Right lobe of liver (tissue), 6 donors: ENCODE data around the gene C9orf50. TPM values are rescaled to one million over a fixed set of nuclear protein-coding genes. Genes with fewer than 3 reads are reported as not detected.

Experiments
- ATAC-seq, 4 donors: fragments of 200-7000 bp; cut with Tn5 transposase; one replicate each; pipeline ENCODE4 v1.9.1; 2020; ENCODE audit warnings: mild to moderate bottlenecking in 4 of 4, moderate library complexity in 4 of 4
- DNase-seq, 3 donors: peaks; one replicate each; pipeline ENCODE4 v3.0.0-alpha.2; 2020
- H3K27ac ChIP-seq, 3 donors: fragments of 200-600 bp; one replicate each; pipeline ENCODE4 v1.8.0; 2022
- H3K27me3 ChIP-seq, 2 donors: fragments of 200-600 bp; one replicate each; pipeline ENCODE4 v1.8.0; 2022
- H3K36me3 ChIP-seq, 4 donors: fragments of 200-600 bp; sonication (generic) in 1 of 4; one replicate each; pipeline versions ENCODE4 v1.5.1 to v1.8.0; 2017 to 2022; ENCODE audit warnings: control low read depth in 1 of 4
- H3K4me1 ChIP-seq, 4 donors: fragments of 200-600 bp; sonication (generic) in 1 of 4; one replicate each; pipeline versions ENCODE4 v1.5.1 to v1.8.0; 2017 to 2022; ENCODE audit warnings: control low read depth in 1 of 4
- H3K4me3 ChIP-seq, 3 donors: fragments of 200-600 bp; one replicate each; pipeline ENCODE4 v1.8.0; 2022
- H3K9me3 ChIP-seq, 4 donors: fragments of 200-600 bp; sonication (generic) in 1 of 4; one replicate each; pipeline versions ENCODE4 v1.5.1 to v1.8.0; 2017 to 2022; ENCODE audit warnings: control low read depth in 1 of 4
- CTCF ChIP-seq, 4 donors: fragments of 200-600 bp in 3 of 4; fragments of 450-650 bp in 1 of 4; IDR thresholded peaks; one replicate each; pipeline versions ENCODE4 v1.5.1 to v1.8.0; 2016 to 2022; ENCODE audit warnings: antibody characterized with exemption in 4 of 4, mild to moderate bottlenecking in 2 of 4
- POLR2A ChIP-seq: fragments of 450-650 bp; IDR thresholded peaks from one replicate; pipeline ENCODE4 v1.6.1; 2017; ENCODE audit warnings: antibody characterized with exemption, mild to moderate bottlenecking
- WGBS: methylation state at CpG from one replicate; pipeline ENCODE4 v1.1.6; 2018; ENCODE audit warnings: low coverage, low lambda C conversion rate; ENCODE audit not compliant: insufficient coverage; ENCODE audit errors: missing lambda C conversion rate; 5-methylcytosine and 5-hydroxymethylcytosine counted together
- intact Hi-C, 2 donors: fragments of 100-400 bp; cut with DNase I; formaldehyde crosslinking; loops; one replicate each; pipeline versions ENCODE4 v1.11.2 to v1.14.1; 2022
- total RNA-seq, 6 experiments: library from RNA; depleted of rRNA in 2 of 6; stranded (reverse); fragments of >200 nt in 2 of 6; fragmentation: NEBNext Ultra II Directional in 3 of 6; extraction: Animal tissue kit (Norgen Biotek cat#: 25700) in 3 of 6; gene quantifications; one replicate each; pipeline versions ENCODE4 v1.1.0 to v1.2.4, GENCODE V29; 2016 to 2023
- donor health status: DM: no; HTN: yes; CAD: no.
- donor health status: DM: no; HTN: no; CAD: no.
- donor health status: DM: no; HTN: no; CAD: no.
- donor health status: DM: no; HTN: yes; CAD: no.
- donor health status: DM: no; HTN: yes; CAD: no.

C9orf50 gene
- total RNA-seq, 6 experiments from 2014 or later: not detected

DNA sequence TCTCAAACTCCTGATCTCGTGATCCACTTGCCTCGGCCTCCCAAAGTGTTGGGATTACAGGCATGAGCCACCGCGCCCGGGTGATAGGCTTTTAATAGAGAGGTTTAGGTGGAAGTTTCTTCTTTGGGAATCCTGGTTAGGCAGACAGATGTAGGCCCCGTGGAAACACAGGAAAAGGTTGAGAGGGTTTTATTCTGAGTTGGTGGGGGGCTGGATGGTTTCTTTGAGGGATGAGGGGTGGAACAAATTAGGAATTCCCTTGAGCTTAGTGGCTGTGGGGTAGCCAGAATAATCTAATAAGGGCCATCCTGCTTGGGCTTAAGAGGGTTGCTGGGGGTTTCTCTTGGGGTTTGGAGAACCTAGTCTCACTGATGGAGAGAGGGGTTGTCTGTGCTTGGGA, 30.4 kb downstream of the C9orf50 start:
- H3K9me3 ChIP-seq: no peaks in the 10 kb centered on the region
- intact Hi-C loops: no loop called here
- H3K36me3 ChIP-seq: no peaks in the 10 kb centered on the region
- DNase-seq (no peak), ATAC-seq (no peak)
- no peak overlapping the region for H3K4me3 ChIP-seq
- H3K27me3 ChIP-seq: no peaks in the 10 kb centered on the region
- H3K27ac ChIP-seq: no peak overlapping the region
- no peak for TF ChIP-seq POLR2A
- no peak for TF ChIP-seq CTCF (IDR thresholded peaks at IDR 0.05)
- WGBS: 88% methylated on average over 4 of the region's 6 CpGs
- H3K4me1 ChIP-seq: no peaks in the 10 kb centered on the region

DNA sequence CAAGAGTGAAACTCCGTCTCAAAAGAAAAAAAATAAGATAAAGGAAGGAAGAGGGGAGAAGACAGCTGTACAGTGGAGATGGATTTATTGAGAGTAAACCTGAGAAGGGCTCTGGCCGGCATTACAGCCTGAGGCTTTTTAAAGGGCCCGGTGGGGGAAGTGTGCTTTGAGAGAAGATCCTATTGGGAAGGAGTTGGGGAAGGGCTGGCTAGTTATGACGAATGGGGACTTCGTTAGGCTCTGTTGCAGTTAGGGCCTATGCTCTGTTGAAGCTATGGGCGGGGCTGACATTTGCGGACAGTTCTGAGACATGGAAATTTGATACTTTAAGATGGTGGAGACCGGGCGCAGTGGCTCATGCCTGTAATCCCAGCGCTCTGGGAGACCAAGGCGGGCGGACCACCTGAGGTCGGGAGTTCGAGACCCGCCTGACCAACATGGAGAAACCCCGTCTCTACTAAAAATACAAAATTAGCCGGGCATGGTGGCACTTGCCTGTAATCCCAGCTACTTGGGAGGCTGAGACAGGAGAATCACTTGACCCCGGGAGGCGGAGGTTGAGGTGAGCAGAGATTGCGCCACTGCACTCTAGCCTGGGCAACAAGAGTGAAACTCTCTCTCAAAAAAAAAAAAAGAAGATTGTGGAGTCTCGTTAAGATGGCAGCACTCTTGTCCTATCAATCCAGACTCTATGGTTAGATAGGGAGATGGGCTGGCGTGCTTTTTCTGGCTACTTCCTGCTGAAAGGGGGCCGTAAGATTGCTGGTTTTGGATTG, 33.2 kb downstream of the C9orf50 start:
- DNase-seq (no peak), ATAC-seq (no peak)
- intact Hi-C loops: no loop called here
- WGBS: 85% methylated on average over 17 of the region's 23 CpGs
- H3K27me3 ChIP-seq: no peaks in the 10 kb centered on the region
- H3K9me3 ChIP-seq: no peaks in the 10 kb centered on the region
- no peaks in the 10 kb centered on the region for H3K36me3 ChIP-seq
- no peak overlapping the region for H3K4me3 ChIP-seq
- H3K4me1 ChIP-seq: peaks cover 0 to 4% (median 0%) of the 10 kb centered on the region in 4 donors
- TF ChIP-seq POLR2A (no peak), CTCF (IDR thresholded peaks at IDR 0.05) (no peak)
- no peak overlapping the region for H3K27ac ChIP-seq

GRCh38 chr9:129586685-129587084, 34.2 kb downstream of the C9orf50 start:
- Histone ChIP-seq H3K27me3 (no peaks in the 10 kb centered on the region), H3K9me3 (no peaks in the 10 kb centered on the region), H3K4me1 (peaks cover 0 to 4% (median 0%) of the 10 kb centered on the region in 4 donors), H3K4me3 (no peak overlapping the region), H3K27ac (no peak overlapping the region), H3K36me3 (no peaks in the 10 kb centered on the region)
- no peak for DNase-seq
- ATAC-seq: no peak
- intact Hi-C loops: no loop called here
- 77% methylated on average over 5 of the region's 8 CpGs for WGBS
- TF ChIP-seq POLR2A: no peak
- no peak for TF ChIP-seq CTCF (IDR thresholded peaks at IDR 0.05)

- DNase-seq (no peak), ATAC-seq (no peak)
- no peak overlapping the region for H3K27ac ChIP-seq
- WGBS: 100% methylated on average over 1 of the region's 1 CpG
- peaks cover 0 to 4% (median 0%) of the 10 kb centered on the region in 4 donors for H3K4me1 ChIP-seq
- no peaks in the 10 kb centered on the region for H3K27me3 ChIP-seq
- no peaks in the 10 kb centered on the region for H3K9me3 ChIP-seq
- H3K4me3 ChIP-seq: no peak overlapping the region
- intact Hi-C loops: no loop called here
- H3K36me3 ChIP-seq: no peaks in the 10 kb centered on the region
- TF ChIP-seq POLR2A (no peak), CTCF (IDR thresholded peaks at IDR 0.05) (no peak)
These were observed 34.7 kb downstream of the C9orf50 start for GRCh38 chr9:129586245-129586644.
